ENCODE measurements around the gene LPAR1.

GRCh38 chr9:110938242-110938641, 100.0 kb downstream of the LPAR1 start:
- TF ChIP-seq, protein P1, sequence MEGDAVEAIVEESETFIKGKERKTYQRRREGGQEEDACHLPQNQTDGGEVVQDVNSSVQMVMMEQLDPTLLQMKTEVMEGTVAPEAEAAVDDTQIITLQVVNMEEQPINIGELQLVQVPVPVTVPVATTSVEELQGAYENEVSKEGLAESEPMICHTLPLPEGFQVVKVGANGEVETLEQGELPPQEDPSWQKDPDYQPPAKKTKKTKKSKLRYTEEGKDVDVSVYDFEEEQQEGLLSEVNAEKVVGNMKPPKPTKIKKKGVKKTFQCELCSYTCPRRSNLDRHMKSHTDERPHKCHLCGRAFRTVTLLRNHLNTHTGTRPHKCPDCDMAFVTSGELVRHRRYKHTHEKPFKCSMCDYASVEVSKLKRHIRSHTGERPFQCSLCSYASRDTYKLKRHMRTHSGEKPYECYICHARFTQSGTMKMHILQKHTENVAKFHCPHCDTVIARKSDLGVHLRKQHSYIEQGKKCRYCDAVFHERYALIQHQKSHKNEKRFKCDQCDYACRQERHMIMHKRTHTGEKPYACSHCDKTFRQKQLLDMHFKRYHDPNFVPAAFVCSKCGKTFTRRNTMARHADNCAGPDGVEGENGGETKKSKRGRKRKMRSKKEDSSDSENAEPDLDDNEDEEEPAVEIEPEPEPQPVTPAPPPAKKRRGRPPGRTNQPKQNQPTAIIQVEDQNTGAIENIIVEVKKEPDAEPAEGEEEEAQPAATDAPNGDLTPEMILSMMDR (IDR thresholded peaks at IDR 0.05) = no peak
- TF ChIP-seq POLR2A (IDR thresholded peaks at IDR 0.05) (no peak), EP300 (IDR thresholded peaks at IDR 0.05) (no peak), POLR2AphosphoS5 (IDR thresholded peaks at IDR 0.05) (no peak)
